Gastroesophageal sphincter (tissue), 4 donors: ENCODE measurements around the gene WDR38. TPM values are rescaled to one million over a fixed set of nuclear protein-coding genes. Genes with fewer than 3 reads are reported as not detected.

ENCODE experiments used
- ATAC-seq: fragments of 150-250 bp; one replicate; pipeline ENCODE4 v1.9.1; 2016; ENCODE audit warnings: mild to moderate bottlenecking, moderate library complexity
- H3K27ac ChIP-seq, 4 donors: fragments of 200-600 bp; sonication (generic) in 3 of 4; 1 replicate in 3 of 4; 2 replicates in 1 of 4; pipeline ENCODE4 v1.5.1; 2016 to 2019
- H3K27me3 ChIP-seq: fragments of 200-600 bp; sonication (generic); one replicate; pipeline ENCODE4 v1.5.1; 2019
- H3K36me3 ChIP-seq, 2 donors: fragments of 200-600 bp; sonication (generic); one replicate each; pipeline ENCODE4 v1.5.1; 2019; ENCODE audit warnings: control low read depth in 1 of 2
- H3K4me1 ChIP-seq, 3 donors: fragments of 200-600 bp; sonication (generic); 1 replicate in 2 of 3; 2 replicates in 1 of 3; pipeline ENCODE4 v1.5.1; 2016 to 2019; ENCODE audit warnings: control low read depth in 2 of 3
- H3K4me3 ChIP-seq, 2 donors: fragments of 200-600 bp; sonication (generic); one replicate each; pipeline ENCODE4 v1.5.1; 2019; ENCODE audit warnings: mild to moderate bottlenecking in 1 of 2, moderate library complexity in 1 of 2
- H3K9me3 ChIP-seq, 3 donors: fragments of 200-600 bp; sonication (generic); one replicate each; pipeline ENCODE4 v1.5.1; 2017 to 2019; ENCODE audit warnings: control low read depth in 2 of 3
- CTCF ChIP-seq, 4 experiments: fragments of 200-600 bp in 2 of 4; fragments of 450-650 bp in 2 of 4; sonication (generic) in 1 of 4; IDR thresholded peaks; one replicate each; pipeline ENCODE4 v1.5.1; 2017 to 2019; ENCODE audit warnings: antibody characterized with exemption in 4 of 4, mild to moderate bottlenecking in 2 of 4, moderate library complexity in 2 of 4
- EP300 ChIP-seq: sonication (generic); formaldehyde crosslinking; IDR thresholded peaks from one replicate; pipeline ENCODE4 v1.6.1; 2017; ENCODE audit warnings: antibody characterized with exemption, mild to moderate bottlenecking
- POLR2A ChIP-seq, 2 donors: fragments of 450-650 bp; IDR thresholded peaks; one replicate each; pipeline ENCODE4 v1.6.1; 2017; ENCODE audit warnings: antibody characterized with exemption in 2 of 2, mild to moderate bottlenecking in 2 of 2, moderate library complexity in 1 of 2
- POLR2AphosphoS5 ChIP-seq: sonication (generic); formaldehyde crosslinking; IDR thresholded peaks from one replicate; pipeline ENCODE4 v1.6.1; 2017; ENCODE audit warnings: antibody characterized with exemption
- WGBS, 2 donors: methylation state at CpG; one replicate each; pipeline ENCODE4 v1.1.5; 2018; ENCODE audit warnings: low coverage in 1 of 2; 5-methylcytosine and 5-hydroxymethylcytosine counted together
- small RNA-seq, 4 donors: library from RNA; depleted of rRNA; stranded (forward); fragments of <200 nt; gene quantifications; one replicate each; pipeline ENCODE3, GENCODE V24; 2016
- total RNA-seq, 4 donors: library from RNA; depleted of rRNA; stranded (reverse); fragments of >200 nt; gene quantifications; one replicate each; pipeline ENCODE4 v1.1.0, GENCODE V29; 2016

Gene WDR38
- total RNA-seq, 4 donors from 2014 or later = not detected

DNA sequence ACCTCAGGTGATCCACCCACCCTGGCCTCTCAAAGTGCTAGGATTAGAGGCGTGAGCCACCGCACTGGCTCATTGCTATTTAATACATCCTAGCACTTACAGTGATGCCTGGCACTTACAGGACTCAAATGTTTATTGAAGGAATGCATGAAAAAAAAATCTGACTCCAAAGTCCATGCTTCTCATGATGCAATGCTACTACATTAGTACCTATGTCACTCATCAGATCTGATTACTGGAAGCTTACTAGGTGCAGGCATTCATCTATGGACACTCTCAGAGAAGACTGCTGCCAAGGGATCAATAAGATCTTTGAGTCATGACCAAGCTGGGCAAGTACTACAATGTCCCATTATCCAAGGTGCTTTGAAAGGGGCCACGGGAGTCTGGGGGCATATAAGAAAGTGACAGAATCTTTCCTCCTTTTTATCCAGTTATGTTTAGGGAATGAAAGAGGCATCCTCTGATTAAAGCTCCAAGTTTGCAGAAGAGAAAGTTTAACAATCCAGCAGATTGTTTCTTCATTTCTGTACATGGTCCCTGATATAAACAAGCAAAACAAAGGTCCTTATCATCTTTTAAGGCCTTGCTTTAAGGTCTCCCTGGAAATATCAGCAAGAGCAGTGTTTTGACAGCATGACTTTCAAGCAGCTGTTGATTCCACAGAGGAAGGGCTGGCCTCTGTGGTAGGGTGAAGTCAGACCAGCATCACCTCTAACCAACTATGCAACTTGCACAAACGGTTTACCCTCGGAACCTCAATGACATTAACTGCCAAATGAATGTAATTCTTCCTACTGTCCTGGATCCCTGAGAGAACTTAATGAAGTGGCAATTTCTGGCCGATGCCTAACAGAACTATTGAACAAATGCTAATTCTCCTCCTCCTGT, 44.6 kb downstream of the WDR38 start:
- H3K4me1 ChIP-seq = no peaks in the 10 kb centered on the region
- WGBS, 2 donors = 74 to 80% methylated on average over 4 to 5 of the region's 6 CpGs
- H3K9me3 ChIP-seq = no peaks in the 10 kb centered on the region
- peaks cover 0 to 84% of the 10 kb centered on the region in 2 donors for H3K36me3 ChIP-seq
- TF ChIP-seq POLR2A (IDR thresholded peaks at IDR 0.05) (no peak), POLR2AphosphoS5 (no peak), EP300 (no peak), CTCF (IDR thresholded peaks at IDR 0.05) (no peak)
- H3K27ac ChIP-seq = no peak overlapping the region
- no peaks in the 10 kb centered on the region for H3K27me3 ChIP-seq
- no peak overlapping the region for H3K4me3 ChIP-seq
- no peak for ATAC-seq

- no peak for TF ChIP-seq EP300
- TF ChIP-seq POLR2AphosphoS5 = no peak
- no peak for TF ChIP-seq CTCF (IDR thresholded peaks at IDR 0.05)
- TF ChIP-seq POLR2A (IDR thresholded peaks at IDR 0.05) = no peak
- Histone ChIP-seq H3K27ac (no peak overlapping the region), H3K9me3 (no peaks in the 10 kb centered on the region), H3K36me3 (peaks cover 0 to 85% of the 10 kb centered on the region in 2 donors), H3K4me3 (no peak overlapping the region), H3K4me1 (no peaks in the 10 kb centered on the region), H3K27me3 (no peaks in the 10 kb centered on the region)
- 93% methylated on average over 7 of the region's 9 CpGs; no CpG with 5 or more reads in 1 of the 2 donors for WGBS, 2 donors
- ATAC-seq = no peak
Observed at GRCh38 chr9:124899845-124900244, 46.6 kb downstream of the WDR38 start.

- 33 to 38% methylated on average over 1 of the region's 1 CpG for WGBS, 2 donors
- TF ChIP-seq POLR2AphosphoS5 (no peak), EP300 (no peak), CTCF (IDR thresholded peaks at IDR 0.05) (no peak), POLR2A (IDR thresholded peaks at IDR 0.05) (no peak)
- H3K4me3 ChIP-seq = no peak overlapping the region
- ATAC-seq = no peak
- H3K27me3 ChIP-seq = no peaks in the 10 kb centered on the region
- H3K9me3 ChIP-seq = no peaks in the 10 kb centered on the region
- no peaks in the 10 kb centered on the region for H3K4me1 ChIP-seq
- peaks cover 0 to 90% of the 10 kb centered on the region in 2 donors for H3K36me3 ChIP-seq
- H3K27ac ChIP-seq = no peak overlapping the region
Observed at GRCh38 chr9:124906966-124907365, 53.7 kb downstream of the WDR38 start.

Small RNA genes lying within 50 kb of the gene (small RNA-seq; reads per million reads assigned to genes)
- 0 to 0.25 (median 0) reads per million in 4 donors for gene RNU4-82P

Other genes with a start within 250 kb of the WDR38 start
- 1 to 10 TPM in 1 of 4 donors, under 1 TPM in 3; 0.16 to 4.4 (median 0.62) TPM for gene NR6A1, start 82.1 kb upstream of the WDR38 start, total RNA-seq
- gene OLFML2A, start 76.3 kb upstream of the WDR38 start, total RNA-seq = 10 to 100 TPM; 21.7 to 85.7 (median 43.2) TPM
- gene RPL35, start 8.5 kb downstream of the WDR38 start, total RNA-seq = 1,000 to 10,000 TPM; 1,026 to 2,785 (median 2,065) TPM
- 10 to 100 TPM; 19.9 to 27.6 (median 20.3) TPM for gene ARPC5L, start 8.7 kb downstream of the WDR38 start, total RNA-seq
- gene GOLGA1, start 87.6 kb downstream of the WDR38 start, total RNA-seq = 10 to 100 TPM; 21.3 to 42.5 (median 31.9) TPM